GM18870 (cell line): ENCODE measurements around the gene ABCA12.

Experiments
- ATAC-seq: cut with Tn5 transposase; IDR thresholded peaks from one replicate; pipeline ENCODE4 v1.9.1; 2021; ENCODE audit warnings: moderate library complexity; ENCODE audit not compliant: unreplicated experiment

The ABCA12 gene

DNA sequence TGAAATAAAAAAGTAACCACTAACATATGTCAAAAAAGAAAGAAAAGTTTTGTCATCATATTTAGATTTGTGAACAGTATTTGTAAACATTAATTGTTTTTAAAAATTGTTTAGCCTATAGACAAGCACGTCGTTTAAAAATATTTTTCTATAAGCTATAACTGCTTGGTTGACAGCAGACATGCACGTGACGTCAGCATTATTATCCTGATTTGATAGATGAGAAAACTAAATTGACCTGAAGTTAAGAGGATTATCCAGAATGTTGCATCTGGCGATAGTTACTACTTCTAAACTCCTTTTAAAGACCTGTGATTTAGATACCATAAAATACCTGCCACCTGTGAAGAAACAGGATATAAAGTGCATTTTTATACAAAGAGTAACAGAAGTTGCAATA is 172.0 kb downstream of the ABCA12 start:
- ATAC-seq, result no peak

GRCh38 chr2:214960677-214961076 is 177.7 kb downstream of the ABCA12 start:
- ATAC-seq, result no peak

DNA sequence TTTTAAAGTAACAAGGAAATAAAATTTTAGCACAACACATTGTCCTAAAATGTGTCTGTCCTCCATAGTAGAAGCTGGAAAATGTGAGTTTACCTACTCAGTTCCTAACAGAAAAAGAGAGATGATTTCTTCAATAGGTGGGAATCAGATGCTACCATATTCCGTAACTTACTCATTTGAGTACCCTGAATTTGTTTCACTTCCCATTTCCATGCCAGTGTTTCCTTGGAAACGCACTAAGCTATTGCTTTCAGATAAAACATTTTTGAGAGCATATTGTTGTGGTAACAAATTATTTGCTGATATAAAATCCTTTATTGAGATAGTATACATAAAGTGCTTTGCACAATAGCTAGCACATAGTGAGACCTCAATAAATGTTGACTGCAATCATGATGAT is 191.5 kb downstream of the ABCA12 start:
- no peak for ATAC-seq

- no peak for ATAC-seq
Measured at GRCh38 chr2:214934006-214934405, 204.4 kb downstream of the ABCA12 start.

DNA sequence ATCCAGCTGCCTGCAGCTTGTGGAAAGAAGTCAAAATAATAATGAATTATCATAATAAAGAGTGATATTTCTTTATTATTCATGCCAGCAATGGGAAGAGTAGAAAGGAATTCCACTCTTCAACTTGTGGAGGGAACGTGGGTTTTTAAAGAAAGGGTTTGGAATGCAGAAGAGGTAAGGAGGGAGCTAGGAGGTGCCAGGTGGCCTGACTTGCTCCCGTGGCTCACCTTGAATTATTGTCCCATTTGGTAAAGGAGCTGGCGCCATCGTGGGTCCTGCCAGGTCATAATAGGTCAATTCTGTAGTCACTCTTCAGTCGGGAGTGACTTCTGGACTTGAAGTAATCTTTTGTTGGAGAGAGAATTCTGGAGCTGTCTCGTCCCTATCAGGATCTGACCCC is 233.8 kb downstream of the ABCA12 start:
- no peak for ATAC-seq

DNA sequence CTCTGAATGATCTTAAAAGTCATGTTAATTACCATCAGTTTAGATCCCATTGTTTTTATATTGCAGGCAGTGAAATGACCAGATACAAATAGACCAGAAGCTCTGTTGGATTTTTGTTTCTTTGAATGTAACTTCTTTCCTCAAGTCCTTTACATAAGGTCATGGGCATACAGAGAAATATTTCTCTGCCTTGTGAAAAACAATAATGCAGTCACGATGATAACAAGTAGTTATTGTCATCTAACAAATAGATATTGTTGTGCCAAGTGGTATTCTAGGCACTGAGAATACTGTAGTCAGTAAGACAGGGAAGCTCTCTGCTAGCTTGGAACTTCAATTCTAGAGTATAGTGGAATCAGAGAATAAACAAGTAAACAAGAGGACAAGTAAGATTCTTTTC is 234.2 kb downstream of the ABCA12 start:
- no peak for ATAC-seq

DNA sequence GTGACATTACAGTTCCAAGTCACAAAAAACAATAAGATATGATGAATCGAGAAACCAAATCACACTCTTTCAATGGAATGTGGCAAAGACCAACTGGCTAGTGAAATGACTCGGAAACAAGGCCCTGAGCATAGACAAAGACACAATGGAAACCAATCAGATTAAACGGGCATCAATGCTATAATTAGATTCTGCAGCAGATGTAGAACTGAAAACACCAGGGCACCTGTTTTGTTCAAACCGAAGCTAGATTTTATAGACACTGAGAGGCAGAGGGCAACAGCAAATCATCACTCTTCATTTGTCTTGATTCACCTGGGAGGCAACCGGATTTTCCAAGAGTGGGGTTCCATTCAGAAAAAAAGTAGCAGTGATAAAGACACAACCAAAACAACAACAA is 236.1 kb downstream of the ABCA12 start:
- ATAC-seq, result no peak

GRCh38 chr2:214899751-214900150 is 238.7 kb downstream of the ABCA12 start:
- no peak for ATAC-seq

- no peak for ATAC-seq
Measured at GRCh38 chr2:214896274-214896673, 242.2 kb downstream of the ABCA12 start.

DNA sequence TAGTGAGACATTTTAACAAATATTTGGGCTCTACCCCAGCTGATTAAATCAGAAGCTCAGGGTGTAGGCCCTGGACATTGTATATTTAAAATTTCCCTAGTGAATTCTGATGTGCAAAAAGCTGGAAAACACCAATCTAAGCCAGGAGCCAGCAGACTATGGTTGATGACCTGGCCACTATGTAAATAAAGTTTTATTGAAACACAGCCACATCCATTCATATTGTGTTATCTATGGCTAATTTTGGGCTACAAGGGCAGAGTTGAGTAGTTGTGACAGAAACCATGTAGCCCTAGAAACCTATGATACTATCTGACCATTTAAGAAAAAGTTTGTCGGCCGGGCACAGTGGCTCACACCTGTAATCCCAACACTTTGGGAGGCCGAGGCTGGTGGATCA is 243.0 kb downstream of the ABCA12 start:
- no peak for ATAC-seq

GRCh38 chr2:214889301-214889700 is 249.1 kb downstream of the ABCA12 start:
- ATAC-seq, result no peak

GRCh38 chr2:214881647-214882202 is 256.7 kb downstream of the ABCA12 start:
- no peak for ATAC-seq
